DOHH2 (cell line): ENCODE measurements around the gene FBXW7.

Experiments
- EZH2phosphoT487 ChIP-seq: fragments of 200-600 bp; sonication (generic); IDR thresholded peaks from 2 replicates; pipeline ENCODE4 v1.6.1; 2017; ENCODE audit warnings: borderline replicate concordance, mild to moderate bottlenecking, antibody characterized with exemption, low read length, moderate library complexity, mixed read lengths
- TF ChIP-seq, protein P1 (sequence below): fragments of 200-600 bp; sonication (generic); IDR thresholded peaks from one replicate; pipeline ENCODE4 v1.5.1; 2014; ENCODE audit warnings: antibody characterized with exemption, mild to moderate bottlenecking, low read depth, low read length; ENCODE audit not compliant: poor library complexity, severe bottlenecking

DNA sequence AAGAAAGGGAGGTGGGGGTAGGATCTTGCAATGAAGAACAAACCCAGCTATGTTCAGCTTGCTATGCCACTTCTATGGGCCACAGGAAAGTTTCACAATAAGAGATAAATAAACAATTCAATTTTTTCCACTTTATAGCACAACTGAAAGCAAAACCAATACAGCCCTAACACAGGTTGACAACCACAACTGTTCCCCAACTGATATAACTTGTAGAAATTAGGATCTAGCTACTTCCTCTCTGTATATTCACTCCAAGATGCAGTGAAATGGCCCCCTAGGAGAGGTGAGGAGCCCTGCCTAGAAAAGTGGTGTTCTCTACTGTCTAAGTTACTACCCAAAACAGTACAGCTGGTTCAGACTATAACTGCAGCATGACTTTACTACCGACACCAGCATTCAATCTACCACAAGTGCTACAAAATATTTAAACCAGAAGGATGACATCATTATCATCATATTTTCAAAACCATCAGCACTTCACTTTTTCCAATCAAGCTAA lies 77.0 kb downstream of the FBXW7 start:
- TF ChIP-seq, protein P1, sequence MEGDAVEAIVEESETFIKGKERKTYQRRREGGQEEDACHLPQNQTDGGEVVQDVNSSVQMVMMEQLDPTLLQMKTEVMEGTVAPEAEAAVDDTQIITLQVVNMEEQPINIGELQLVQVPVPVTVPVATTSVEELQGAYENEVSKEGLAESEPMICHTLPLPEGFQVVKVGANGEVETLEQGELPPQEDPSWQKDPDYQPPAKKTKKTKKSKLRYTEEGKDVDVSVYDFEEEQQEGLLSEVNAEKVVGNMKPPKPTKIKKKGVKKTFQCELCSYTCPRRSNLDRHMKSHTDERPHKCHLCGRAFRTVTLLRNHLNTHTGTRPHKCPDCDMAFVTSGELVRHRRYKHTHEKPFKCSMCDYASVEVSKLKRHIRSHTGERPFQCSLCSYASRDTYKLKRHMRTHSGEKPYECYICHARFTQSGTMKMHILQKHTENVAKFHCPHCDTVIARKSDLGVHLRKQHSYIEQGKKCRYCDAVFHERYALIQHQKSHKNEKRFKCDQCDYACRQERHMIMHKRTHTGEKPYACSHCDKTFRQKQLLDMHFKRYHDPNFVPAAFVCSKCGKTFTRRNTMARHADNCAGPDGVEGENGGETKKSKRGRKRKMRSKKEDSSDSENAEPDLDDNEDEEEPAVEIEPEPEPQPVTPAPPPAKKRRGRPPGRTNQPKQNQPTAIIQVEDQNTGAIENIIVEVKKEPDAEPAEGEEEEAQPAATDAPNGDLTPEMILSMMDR, result no peak
- TF ChIP-seq EZH2phosphoT487, result no peak
